IMR-90 (cell line): ENCODE measurements around the gene STAT1. TPM values are rescaled to one million over a fixed set of nuclear protein-coding genes. Genes with fewer than 3 reads are reported as not detected.

ENCODE experiments used
- ATAC-seq: fragments of 200-7000 bp; cut with Tn5 transposase; 2 replicates; pipeline ENCODE4 v1.9.1; 2020; ENCODE audit warnings: low read depth, mild to moderate bottlenecking, moderate library complexity
- BruUV-seq: library from RNA; stranded (reverse); fragments of 400-500 nt; replicated peaks from 2 replicates; lab custom pipeline; 2021; lab: Mats Ljungman, UMichigan
- CTCF ChIA-PET: fragments of 300-600 bp; formaldehyde crosslinking; extraction: SDS; loops from one replicate; lab custom pipeline; 2021; ENCODE audit warnings: antibody characterized with exemption; lab: Yijun Ruan, JAX
- POLR2A ChIA-PET: fragments of 300-600 bp; sonication (Branson Sonifier 250); formaldehyde crosslinking; loops from one replicate; lab custom pipeline; 2022; ENCODE audit warnings: antibody characterized with exemption; ENCODE audit not compliant: unreplicated experiment; lab: Charles Lee
- DNase-seq: peaks from one replicate; pipeline ENCODE4 v3.0.0; 2013
- H2AFZ ChIP-seq: replicated peaks from 2 replicates; pipeline ENCODE3; 2013; ENCODE audit warnings: low read length, mild to moderate bottlenecking; ENCODE audit not compliant: poor library complexity
- H2AK5ac ChIP-seq: 2 replicates; pipeline ENCODE4 v1.6.1; 2013; ENCODE audit warnings: low read depth, low read length, inconsistent platforms
- H2AK9ac ChIP-seq: replicated peaks from 2 replicates; pipeline ENCODE3; 2013; ENCODE audit warnings: mild to moderate bottlenecking, low read depth, low read length, moderate library complexity; ENCODE audit not compliant: poor library complexity
- H2BK120ac ChIP-seq: 2 replicates; pipeline ENCODE4 v1.6.1; 2013; ENCODE audit warnings: low read depth, low read length, inconsistent platforms
- H2BK15ac ChIP-seq: 3 replicates; pipeline ENCODE4 v1.6.1; 2013; ENCODE audit warnings: low read depth, low read length, inconsistent platforms
- H2BK20ac ChIP-seq: 2 replicates; pipeline ENCODE4 v1.6.1; 2013; ENCODE audit warnings: low read depth, mild to moderate bottlenecking, inconsistent platforms, low read length, moderate library complexity
- H2BK5ac ChIP-seq: 2 replicates; pipeline ENCODE4 v1.6.1; 2013; ENCODE audit warnings: mild to moderate bottlenecking, low read depth, low read length, inconsistent platforms; ENCODE audit not compliant: poor library complexity, severe bottlenecking
- H3K14ac ChIP-seq: replicated peaks from 2 replicates; pipeline ENCODE4 v1.6.1; 2013; ENCODE audit warnings: low read depth, low read length, inconsistent platforms
- H3K18ac ChIP-seq: 2 replicates; pipeline ENCODE4 v1.6.1; 2013; ENCODE audit warnings: low read depth, low read length, control low read depth
- H3K23ac ChIP-seq: 2 replicates; pipeline ENCODE4 v1.6.1; 2013; ENCODE audit warnings: low read depth, low read length, inconsistent platforms
- H3K27ac ChIP-seq: 2 replicates; pipeline ENCODE4 v1.5.1; 2013; ENCODE audit warnings: mild to moderate bottlenecking, control low read depth, low read length; ENCODE audit not compliant: insufficient read depth
- H3K27me3 ChIP-seq: 2 replicates; pipeline ENCODE4 v1.6.1; 2013; ENCODE audit warnings: low read length; ENCODE audit not compliant: control insufficient read depth, insufficient read depth
- H3K36me3 ChIP-seq: 2 replicates; pipeline ENCODE4 v1.6.1; 2013; ENCODE audit warnings: low read length, mixed read lengths; ENCODE audit not compliant: control insufficient read depth, insufficient read depth
- H3K4ac ChIP-seq: 2 replicates; pipeline ENCODE4 v1.6.1; 2013; ENCODE audit warnings: low read depth, low read length, inconsistent platforms
- H3K4me1 ChIP-seq: 2 replicates; pipeline ENCODE4 v1.6.1; 2013; ENCODE audit warnings: low read length, mixed read lengths; ENCODE audit not compliant: control insufficient read depth, insufficient read depth
- H3K4me2 ChIP-seq: 2 replicates; pipeline ENCODE4 v1.6.1; 2013; ENCODE audit warnings: low read depth, mild to moderate bottlenecking, control low read depth, low read length, moderate library complexity
- H3K4me3 ChIP-seq: 2 replicates; pipeline ENCODE4 v1.5.1; 2013; ENCODE audit warnings: low read depth, mild to moderate bottlenecking, control low read depth, low read length, moderate library complexity; ENCODE audit not compliant: insufficient read depth
- H3K56ac ChIP-seq: 2 replicates; pipeline ENCODE4 v1.6.1; 2013; ENCODE audit warnings: low read length, inconsistent platforms; ENCODE audit not compliant: insufficient read depth; ENCODE audit errors: extremely low read depth
- H3K79me1 ChIP-seq, 2 experiments: 2 replicates each; pipeline ENCODE4 v1.6.1; 2013; ENCODE audit warnings: low read length in 2 of 2, inconsistent platforms in 1 of 2, low read depth in 1 of 2
- H3K9ac ChIP-seq: 2 replicates; pipeline ENCODE4 v1.6.1; 2013; ENCODE audit warnings: low read depth, low read length, control low read depth
- H3K9me1 ChIP-seq: 2 replicates; pipeline ENCODE4 v1.6.1; 2013; ENCODE audit warnings: low read length, inconsistent platforms; ENCODE audit not compliant: insufficient read depth
- H3K9me3 ChIP-seq: 2 replicates; pipeline ENCODE4 v1.6.1; 2013; ENCODE audit warnings: low read length; ENCODE audit not compliant: control insufficient read depth, insufficient read depth
- H4K20me1 ChIP-seq: 2 replicates; pipeline ENCODE4 v1.6.1; 2013; ENCODE audit warnings: low read length, inconsistent platforms; ENCODE audit not compliant: insufficient read depth
- H4K5ac ChIP-seq: 2 replicates; pipeline ENCODE4 v1.6.1; 2013; ENCODE audit warnings: mild to moderate bottlenecking, low read depth, low read length, control low read depth
- H4K8ac ChIP-seq, 2 experiments: 2 replicates each; pipeline ENCODE4 v1.6.1; 2013; ENCODE audit warnings: low read depth in 2 of 2, low read length in 2 of 2, control low read depth in 1 of 2, inconsistent platforms in 1 of 2
- H4K91ac ChIP-seq: 2 replicates; pipeline ENCODE4 v1.6.1; 2013; ENCODE audit warnings: low read depth, low read length, inconsistent platforms; ENCODE audit not compliant: insufficient read depth
- BHLHE40 ChIP-seq: fragments of 150-350 bp; IDR thresholded peaks from 2 replicates; pipeline ENCODE4 v1.6.1; 2016; ENCODE audit warnings: mild to moderate bottlenecking, low read depth, low read length
- CEBPB ChIP-seq: IDR thresholded peaks from 2 replicates; pipeline ENCODE4 v1.6.1; 2012; ENCODE audit warnings: low read depth, low read length, improper control_type of control experiment
- CHD1 ChIP-seq: IDR thresholded peaks from 2 replicates; pipeline ENCODE4 v1.6.1; 2012; ENCODE audit warnings: low read depth, low read length, improper control_type of control experiment
- FOS ChIP-seq: fragments of 150-350 bp; IDR thresholded peaks from 2 replicates; pipeline ENCODE4 v1.6.1; 2016; ENCODE audit warnings: low read depth, low read length
- MAFK ChIP-seq: IDR thresholded peaks from 2 replicates; pipeline ENCODE4 v1.6.1; 2012; ENCODE audit warnings: low read depth, low read length, improper control_type of control experiment
- MAZ ChIP-seq: IDR thresholded peaks from 2 replicates; pipeline ENCODE4 v1.6.1; 2012; ENCODE audit warnings: low read depth, mild to moderate bottlenecking, low read length, improper control_type of control experiment, moderate library complexity, borderline replicate concordance
- MXI1 ChIP-seq: IDR thresholded peaks from 2 replicates; pipeline ENCODE4 v1.6.1; 2012; ENCODE audit warnings: low read depth, mild to moderate bottlenecking, low read length, moderate library complexity, borderline replicate concordance
- NFE2L2 ChIP-seq: fragments of 150-350 bp; IDR thresholded peaks from 2 replicates; pipeline ENCODE4 v1.6.1; 2016; ENCODE audit warnings: low read depth, mild to moderate bottlenecking, low read length
- POLR2A ChIP-seq: IDR thresholded peaks from 2 replicates; pipeline ENCODE4 v1.6.1; 2012; ENCODE audit warnings: mild to moderate bottlenecking, low read depth, low read length
- RAD21 ChIP-seq: IDR thresholded peaks from 2 replicates; pipeline ENCODE4 v1.6.1; 2012; ENCODE audit warnings: low read length, improper control_type of control experiment
- RCOR1 ChIP-seq: IDR thresholded peaks from 2 replicates; pipeline ENCODE4 v1.6.1; 2012; ENCODE audit warnings: mild to moderate bottlenecking, low read length, improper control_type of control experiment; ENCODE audit not compliant: insufficient replicate concordance
- RFX5 ChIP-seq: IDR thresholded peaks from 2 replicates; pipeline ENCODE4 v1.8.0; 2012; ENCODE audit warnings: low read depth, mild to moderate bottlenecking, low read length, moderate library complexity
- SMC3 ChIP-seq: fragments of 150-350 bp; IDR thresholded peaks from 2 replicates; pipeline ENCODE4 v1.6.1; 2016; ENCODE audit warnings: low read depth, mild to moderate bottlenecking, antibody characterized with exemption, low read length, moderate library complexity
- USF2 ChIP-seq: fragments of 150-350 bp; IDR thresholded peaks from 2 replicates; pipeline ENCODE4 v1.6.1; 2017; ENCODE audit warnings: mild to moderate bottlenecking, antibody characterized with exemption, low read length, low read depth
- WGBS, 2 experiments: methylation state at CpG; one replicate each; pipeline versions ENCODE4 v1.1.5 to v1.1.7; 2013; ENCODE audit warnings: missing lambda C conversion rate in 2 of 2; ENCODE audit not compliant: insufficient read length in 1 of 2; ENCODE audit errors: extremely low coverage in 2 of 2; 5-methylcytosine and 5-hydroxymethylcytosine counted together
- dilution Hi-C: fragments of 300-500 bp; cut with HindIII; formaldehyde crosslinking; loops from one replicate; pipeline ENCODE4 v1.14.3; 2018; ENCODE audit warnings: low sequenced_read_pairs; ENCODE audit not compliant: unreplicated experiment
- in situ Hi-C: fragments of 300-500 bp; cut with MboI; formaldehyde crosslinking; loops from 3 replicates; pipeline ENCODE4 v1.14.3; 2019; ENCODE audit warnings: low sequenced_read_pairs, inconsistent platforms, mixed read lengths
- intact Hi-C: fragments of 100-400 bp; cut with micrococcal nuclease; formaldehyde crosslinking; loops from 2 replicates; pipeline ENCODE4 v1.10.0; 2022
- polyA plus RNA-seq, 3 experiments: library from polyadenylated mRNA; depleted of rRNA; stranded (reverse); fragments of >200 nt; gene quantifications; 2 replicates each; pipeline ENCODE4 v1.2.3, GENCODE V29; 2012; ENCODE audit warnings: low replicate concordance in 1 of 3
- total RNA-seq: library from RNA; depleted of rRNA; stranded (reverse); fragments of >200 nt; gene quantifications from 2 replicates; pipeline ENCODE4 v1.2.3, GENCODE V29; 2012
- TF ChIP-seq, protein P1 (sequence below): conservative IDR thresholded peaks from 2 replicates; pipeline ENCODE4 v1.5.1; 2012; ENCODE audit warnings: mild to moderate bottlenecking, low read depth, low read length, improper control_type of control experiment
- TF ChIP-seq, protein P2 (sequence below): fragments of 150-350 bp; IDR thresholded peaks from 2 replicates; pipeline ENCODE4 v1.6.1; 2016; ENCODE audit warnings: low read depth, mild to moderate bottlenecking, low read length, moderate library complexity, borderline replicate concordance

STAT1 gene
- total and polyA plus RNA-seq, 2 of the 4 experiments (the other 2 are of a cell fraction) = 43.2 to 67.9 TPM

GRCh38 chr2:191031256-191031655 is 17.3 kb upstream of the STAT1 start:
- Histone ChIP-seq H4K8ac (no peak overlapping the region), H3K36me3 (no peaks in the 10 kb centered on the region), H2BK5ac (no peak overlapping the region), H2AFZ (no peak overlapping the region), H3K9ac (no peak overlapping the region), H2BK15ac (no peak overlapping the region), H4K5ac (no peak overlapping the region), H3K4me3 (no peak overlapping the region), H3K4ac (no peak overlapping the region), H2AK5ac (no peak overlapping the region), H3K18ac (no peak overlapping the region), H4K20me1 (no peaks in the 10 kb centered on the region), H3K4me2 (no peak overlapping the region), H3K56ac (no peak overlapping the region), H2BK120ac (no peak overlapping the region), H3K9me3 (no peaks in the 10 kb centered on the region), H3K4me1 (peaks cover 6% of the 10 kb centered on the region), H3K79me1 (no peaks in the 10 kb centered on the region), H2AK9ac (no peak overlapping the region), H3K23ac (no peak overlapping the region), H3K27ac (no peak overlapping the region), H3K14ac (no peak overlapping the region), H2BK20ac (no peak overlapping the region), H4K91ac (no peak overlapping the region), H3K27me3 (no peaks in the 10 kb centered on the region), H3K9me1 (0 out of 2 replicates have a peak, but pooled peaks cover 3% of the 10 kb centered on the region)
- WGBS, 2 experiments = no CpG with 5 or more reads among the region's 2 CpGs
- CTCF ChIA-PET = no interaction called here
- ATAC-seq (no peak), DNase-seq (no peak)
- in situ Hi-C loops (no loop called here), dilution Hi-C loops (no loop called here), intact Hi-C loops (no loop called here)
- POLR2A ChIA-PET = no interaction called here
- BruUV-seq = no TSS peak
- no peak for TF ChIP-seq FOS
- no peak for TF ChIP-seq BHLHE40
- no peak for TF ChIP-seq MAFK
- TF ChIP-seq CEBPB = no peak
- no peak for TF ChIP-seq NFE2L2
- TF ChIP-seq SMC3 = no peak
- TF ChIP-seq, protein P1, sequence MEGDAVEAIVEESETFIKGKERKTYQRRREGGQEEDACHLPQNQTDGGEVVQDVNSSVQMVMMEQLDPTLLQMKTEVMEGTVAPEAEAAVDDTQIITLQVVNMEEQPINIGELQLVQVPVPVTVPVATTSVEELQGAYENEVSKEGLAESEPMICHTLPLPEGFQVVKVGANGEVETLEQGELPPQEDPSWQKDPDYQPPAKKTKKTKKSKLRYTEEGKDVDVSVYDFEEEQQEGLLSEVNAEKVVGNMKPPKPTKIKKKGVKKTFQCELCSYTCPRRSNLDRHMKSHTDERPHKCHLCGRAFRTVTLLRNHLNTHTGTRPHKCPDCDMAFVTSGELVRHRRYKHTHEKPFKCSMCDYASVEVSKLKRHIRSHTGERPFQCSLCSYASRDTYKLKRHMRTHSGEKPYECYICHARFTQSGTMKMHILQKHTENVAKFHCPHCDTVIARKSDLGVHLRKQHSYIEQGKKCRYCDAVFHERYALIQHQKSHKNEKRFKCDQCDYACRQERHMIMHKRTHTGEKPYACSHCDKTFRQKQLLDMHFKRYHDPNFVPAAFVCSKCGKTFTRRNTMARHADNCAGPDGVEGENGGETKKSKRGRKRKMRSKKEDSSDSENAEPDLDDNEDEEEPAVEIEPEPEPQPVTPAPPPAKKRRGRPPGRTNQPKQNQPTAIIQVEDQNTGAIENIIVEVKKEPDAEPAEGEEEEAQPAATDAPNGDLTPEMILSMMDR = no peak
- no peak for TF ChIP-seq RFX5
- no peak for TF ChIP-seq MAZ
- TF ChIP-seq RAD21 = no peak
- TF ChIP-seq RCOR1 = no peak
- no peak for TF ChIP-seq CHD1
- no peak for TF ChIP-seq POLR2A
- TF ChIP-seq, protein P2, sequence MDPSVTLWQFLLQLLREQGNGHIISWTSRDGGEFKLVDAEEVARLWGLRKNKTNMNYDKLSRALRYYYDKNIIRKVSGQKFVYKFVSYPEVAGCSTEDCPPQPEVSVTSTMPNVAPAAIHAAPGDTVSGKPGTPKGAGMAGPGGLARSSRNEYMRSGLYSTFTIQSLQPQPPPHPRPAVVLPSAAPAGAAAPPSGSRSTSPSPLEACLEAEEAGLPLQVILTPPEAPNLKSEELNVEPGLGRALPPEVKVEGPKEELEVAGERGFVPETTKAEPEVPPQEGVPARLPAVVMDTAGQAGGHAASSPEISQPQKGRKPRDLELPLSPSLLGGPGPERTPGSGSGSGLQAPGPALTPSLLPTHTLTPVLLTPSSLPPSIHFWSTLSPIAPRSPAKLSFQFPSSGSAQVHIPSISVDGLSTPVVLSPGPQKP = no peak
- TF ChIP-seq USF2 = no peak
- TF ChIP-seq MXI1 = no peak
